Testis (tissue), 2 donors: ENCODE measurements around the gene EIF5A.

Source experiments
- POLR2A ChIP-seq: fragments of 450-650 bp; IDR thresholded peaks from one replicate; pipeline ENCODE4 v1.6.1; 2017; ENCODE audit warnings: antibody characterized with exemption, mild to moderate bottlenecking, moderate library complexity
- TF ChIP-seq, protein P1 (sequence below), 3 experiments: fragments of 450-650 bp in 2 of 3; fragments of 200-600 bp in 1 of 3; sonication (generic) in 1 of 3; IDR thresholded peaks; one replicate each; pipeline ENCODE4 v1.5.1; 2016 to 2019; ENCODE audit warnings: antibody characterized with exemption in 3 of 3, mild to moderate bottlenecking in 2 of 3, moderate library complexity in 1 of 3

DNA sequence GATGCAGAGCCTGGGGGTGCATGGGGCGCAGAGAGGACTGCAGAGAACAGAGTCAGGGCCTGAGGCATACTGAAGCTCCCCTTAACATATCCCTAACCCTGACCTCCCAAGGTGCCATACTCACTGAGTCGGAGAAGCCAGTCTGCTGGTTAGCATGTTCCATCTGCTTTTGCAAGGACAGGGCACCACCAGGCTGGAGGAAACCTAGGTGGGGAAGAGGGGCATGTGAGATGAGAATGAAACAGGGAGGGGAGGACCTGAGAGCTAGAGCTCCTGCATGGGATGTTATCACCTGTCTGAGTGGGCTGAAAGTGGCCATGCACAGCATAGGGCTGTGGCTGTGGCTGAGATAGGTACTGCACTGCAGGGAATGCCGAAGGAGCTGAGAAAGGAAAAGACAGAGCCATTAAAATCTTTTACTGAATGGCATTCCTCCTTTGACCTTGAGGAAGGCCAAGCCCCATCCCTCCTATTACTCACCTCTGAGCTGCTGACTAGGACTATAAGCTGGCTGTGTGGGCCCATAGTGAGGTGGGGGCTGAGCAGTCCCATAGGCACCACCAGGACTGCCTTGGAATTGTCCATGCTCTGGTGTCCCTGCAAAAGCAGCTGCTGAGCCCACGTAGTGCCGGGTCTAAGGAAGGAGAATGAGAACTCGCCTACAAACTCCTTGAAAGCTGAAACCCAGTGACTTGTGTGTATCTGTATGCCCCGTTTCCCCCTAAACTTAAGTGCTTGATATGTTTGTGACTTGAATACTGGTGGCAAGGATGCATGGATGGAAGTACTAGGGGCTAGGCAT, 5.9 kb downstream of the EIF5A start:
- TF ChIP-seq, protein P1, sequence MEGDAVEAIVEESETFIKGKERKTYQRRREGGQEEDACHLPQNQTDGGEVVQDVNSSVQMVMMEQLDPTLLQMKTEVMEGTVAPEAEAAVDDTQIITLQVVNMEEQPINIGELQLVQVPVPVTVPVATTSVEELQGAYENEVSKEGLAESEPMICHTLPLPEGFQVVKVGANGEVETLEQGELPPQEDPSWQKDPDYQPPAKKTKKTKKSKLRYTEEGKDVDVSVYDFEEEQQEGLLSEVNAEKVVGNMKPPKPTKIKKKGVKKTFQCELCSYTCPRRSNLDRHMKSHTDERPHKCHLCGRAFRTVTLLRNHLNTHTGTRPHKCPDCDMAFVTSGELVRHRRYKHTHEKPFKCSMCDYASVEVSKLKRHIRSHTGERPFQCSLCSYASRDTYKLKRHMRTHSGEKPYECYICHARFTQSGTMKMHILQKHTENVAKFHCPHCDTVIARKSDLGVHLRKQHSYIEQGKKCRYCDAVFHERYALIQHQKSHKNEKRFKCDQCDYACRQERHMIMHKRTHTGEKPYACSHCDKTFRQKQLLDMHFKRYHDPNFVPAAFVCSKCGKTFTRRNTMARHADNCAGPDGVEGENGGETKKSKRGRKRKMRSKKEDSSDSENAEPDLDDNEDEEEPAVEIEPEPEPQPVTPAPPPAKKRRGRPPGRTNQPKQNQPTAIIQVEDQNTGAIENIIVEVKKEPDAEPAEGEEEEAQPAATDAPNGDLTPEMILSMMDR (IDR thresholded peaks at IDR 0.05), result no peak
- TF ChIP-seq POLR2A, result no peak
